Measurements from ENCODE around the gene PHOSPHO2. TPM values are rescaled to one million over a fixed set of nuclear protein-coding genes. Genes with fewer than 3 reads are reported as not detected.
A peak's percentile ranks its signal among the peaks of the same experiment; 100 is the strongest.

Gene PHOSPHO2
- total and polyA plus RNA-seq, 4 donors: 1.9 to 12.6 (median 2.8) TPM

DNA sequence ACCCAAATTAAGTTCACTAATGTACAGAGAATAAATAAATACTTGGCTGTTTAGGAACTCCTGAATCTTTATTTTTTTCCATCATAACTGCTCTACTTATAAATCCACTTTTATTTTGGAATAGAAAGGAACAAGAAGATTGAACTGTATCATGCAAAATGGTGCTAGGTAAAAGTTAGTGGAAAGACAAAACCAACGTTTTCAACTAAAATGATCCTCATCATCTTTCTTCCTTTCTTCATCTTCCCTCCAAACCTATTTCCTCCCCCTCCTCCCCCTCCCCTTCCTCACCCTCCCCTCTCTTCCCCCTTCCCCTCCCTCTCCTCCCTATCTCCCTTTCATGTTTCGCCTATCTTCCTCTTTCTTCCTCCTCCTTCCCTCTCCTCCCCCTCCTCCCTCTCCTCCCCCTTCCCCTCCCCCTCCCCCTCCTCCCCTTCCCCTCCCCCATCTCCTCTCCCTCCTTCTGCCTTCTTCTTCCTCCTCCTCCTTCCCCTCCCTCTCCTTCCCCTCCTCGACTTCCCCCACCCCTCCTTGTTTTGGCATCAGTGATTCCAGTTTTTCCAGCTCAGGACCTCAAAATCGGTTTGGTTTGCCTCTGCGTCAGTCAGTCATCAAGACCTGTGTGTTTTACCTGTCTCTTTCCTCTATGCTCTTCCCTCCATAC lies 44.4 kb downstream of the PHOSPHO2 start:
- WGBS, 2 donors: 36 to 75% methylated on average over 3 to 5 of the region's 5 CpGs
- Histone ChIP-seq H3K9me3 (ENCODE audit: control insufficient read depth in 4 of 4, insufficient read depth in 3 of 4, low read length in 3 of 4) (no peaks in the 10 kb centered on the region), H3K9ac (ENCODE audit: insufficient read depth in 1 of 2, low read length in 2 of 2) (no peak overlapping the region), H3K36me3 (ENCODE audit: control insufficient read depth in 4 of 4, insufficient read depth in 4 of 4, low read length in 4 of 4) (peaks cover 0 to 8% (median 0%) of the 10 kb centered on the region in 4 donors), H3K4me1 (ENCODE audit: control insufficient read depth in 5 of 5, insufficient read depth in 5 of 5, low read length in 5 of 5) (peaks cover 2 to 9% (median 5%) of the 10 kb centered on the region in 5 donors), H3K27me3 (ENCODE audit: control insufficient read depth in 3 of 3, insufficient read depth in 3 of 3, low read length in 2 of 3) (no peaks in the 10 kb centered on the region), H3K4me3 (no peak overlapping the region), H3K27ac (ENCODE audit: low read depth in 1 of 2, low read length in 1 of 2) (no peak overlapping the region)
- no peak for ATAC-seq (ENCODE audit: insufficient read depth, low FRiP score)
- no peak for DNase-seq
- no peak for TF ChIP-seq CTCF (IDR thresholded peaks at IDR 0.05; ENCODE audit: control extremely low read depth, extremely low read depth)

DNA sequence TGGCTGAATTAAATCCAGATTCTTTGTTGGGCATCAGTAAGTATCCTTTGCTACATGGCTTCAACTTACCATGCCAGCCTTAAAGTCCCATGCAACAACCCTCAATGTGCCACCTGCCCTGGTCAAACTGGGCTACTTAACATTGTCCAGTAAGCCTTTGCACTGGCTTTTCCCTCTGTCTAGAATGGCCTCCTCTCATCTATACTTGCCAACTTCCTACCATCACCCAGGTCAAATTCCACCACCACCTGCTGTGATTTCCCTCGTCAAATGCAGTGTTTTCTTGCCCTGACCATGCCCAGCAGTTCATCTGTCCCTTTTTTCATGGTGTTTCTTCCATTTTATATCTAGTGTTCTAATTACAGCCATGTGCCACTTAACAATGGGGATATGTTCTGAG lies 45.1 kb downstream of the PHOSPHO2 start:
- Histone ChIP-seq H3K9ac (ENCODE audit: insufficient read depth in 1 of 2, low read length in 2 of 2) (no peak overlapping the region), H3K9me3 (ENCODE audit: control insufficient read depth in 4 of 4, insufficient read depth in 3 of 4, low read length in 3 of 4) (no peaks in the 10 kb centered on the region), H3K27ac (ENCODE audit: low read depth in 1 of 2, low read length in 1 of 2) (no peak overlapping the region), H3K4me3 (no peak overlapping the region), H3K4me1 (ENCODE audit: control insufficient read depth in 5 of 5, insufficient read depth in 5 of 5, low read length in 5 of 5) (peaks cover 2 to 9% (median 4%) of the 10 kb centered on the region in 5 donors), H3K27me3 (ENCODE audit: control insufficient read depth in 3 of 3, insufficient read depth in 3 of 3, low read length in 2 of 3) (no peaks in the 10 kb centered on the region), H3K36me3 (ENCODE audit: control insufficient read depth in 4 of 4, insufficient read depth in 4 of 4, low read length in 4 of 4) (peaks cover 0 to 8% (median 0%) of the 10 kb centered on the region in 4 donors)
- WGBS, 2 donors: 78 to 87% methylated on average over 1 of the region's 1 CpG
- DNase-seq (no peak), ATAC-seq (ENCODE audit: insufficient read depth, low FRiP score) (no peak)
- no peak for TF ChIP-seq CTCF (IDR thresholded peaks at IDR 0.05; ENCODE audit: control extremely low read depth, extremely low read depth)

GRCh38 chr2:169743549-169743948 lies 49.3 kb downstream of the PHOSPHO2 start:
- 82 to 92% methylated on average over 4 of the region's 4 CpGs for WGBS, 2 donors
- no peak for ATAC-seq (ENCODE audit: insufficient read depth, low FRiP score)
- TF ChIP-seq CTCF (IDR thresholded peaks at IDR 0.05; ENCODE audit: control extremely low read depth, extremely low read depth): no peak
- Histone ChIP-seq H3K4me1 (ENCODE audit: control insufficient read depth in 5 of 5, insufficient read depth in 5 of 5, low read length in 5 of 5) (peaks cover 0 to 2% (median 0%) of the 10 kb centered on the region in 5 donors), H3K27ac (ENCODE audit: low read depth in 1 of 2, low read length in 1 of 2) (no peak overlapping the region), H3K36me3 (ENCODE audit: control insufficient read depth in 4 of 4, insufficient read depth in 4 of 4, low read length in 4 of 4) (peaks cover 0 to 12% (median 0%) of the 10 kb centered on the region in 4 donors), H3K27me3 (ENCODE audit: control insufficient read depth in 3 of 3, insufficient read depth in 3 of 3, low read length in 2 of 3) (no peaks in the 10 kb centered on the region), H3K9me3 (ENCODE audit: control insufficient read depth in 4 of 4, insufficient read depth in 3 of 4, low read length in 3 of 4) (no peaks in the 10 kb centered on the region), H3K4me3 (no peak overlapping the region), H3K9ac (ENCODE audit: insufficient read depth in 1 of 2, low read length in 2 of 2) (no peak overlapping the region)
- DNase-seq: peak in 1 of 3 donors; percentile 44
